RPMI7951 (cell line): Measurements from ENCODE around the gene CFAP58. TPM values are rescaled to one million over a fixed set of nuclear protein-coding genes. Genes with fewer than 3 reads are reported as not detected.

ENCODE experiments used
- DNase-seq: peaks from one replicate; pipeline ENCODE4 v3.0.0-alpha.2; 2012; ENCODE audit warnings: low read depth
- total RNA-seq: library from RNA; depleted of rRNA; stranded (reverse); fragments of >200 nt; shearing (Covaris generic); gene quantifications from 2 replicates; pipeline ENCODE4 v1.2.3, GENCODE V29; 2014; rRNA removed

The CFAP58 gene, protein sequence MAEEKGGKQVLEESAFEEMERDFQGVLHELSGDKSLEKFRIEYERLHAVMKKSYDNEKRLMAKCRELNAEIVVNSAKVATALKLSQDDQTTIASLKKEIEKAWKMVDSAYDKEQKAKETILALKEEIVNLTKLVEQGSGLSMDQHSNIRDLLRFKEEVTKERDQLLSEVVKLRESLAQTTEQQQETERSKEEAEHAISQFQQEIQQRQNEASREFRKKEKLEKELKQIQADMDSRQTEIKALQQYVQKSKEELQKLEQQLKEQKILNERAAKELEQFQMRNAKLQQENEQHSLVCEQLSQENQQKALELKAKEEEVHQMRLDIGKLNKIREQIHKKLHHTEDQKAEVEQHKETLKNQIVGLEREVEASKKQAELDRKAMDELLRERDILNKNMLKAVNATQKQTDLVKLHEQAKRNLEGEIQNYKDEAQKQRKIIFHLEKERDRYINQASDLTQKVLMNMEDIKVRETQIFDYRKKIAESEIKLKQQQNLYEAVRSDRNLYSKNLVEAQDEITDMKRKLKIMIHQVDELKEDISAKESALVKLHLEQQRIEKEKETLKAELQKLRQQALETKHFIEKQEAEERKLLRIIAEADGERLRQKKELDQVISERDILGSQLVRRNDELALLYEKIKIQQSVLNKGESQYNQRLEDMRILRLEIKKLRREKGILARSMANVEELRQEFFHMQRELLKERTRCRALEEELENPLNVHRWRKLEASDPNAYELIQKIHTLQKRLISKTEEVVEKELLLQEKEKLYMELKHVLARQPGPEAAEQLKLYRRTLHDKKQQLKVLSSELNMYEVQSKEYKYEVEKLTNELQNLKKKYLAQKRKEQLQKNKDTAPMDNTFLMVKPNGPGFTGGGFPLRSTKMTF
- 0.48 and 0.49 TPM in 2 replicates for total RNA-seq

DNA sequence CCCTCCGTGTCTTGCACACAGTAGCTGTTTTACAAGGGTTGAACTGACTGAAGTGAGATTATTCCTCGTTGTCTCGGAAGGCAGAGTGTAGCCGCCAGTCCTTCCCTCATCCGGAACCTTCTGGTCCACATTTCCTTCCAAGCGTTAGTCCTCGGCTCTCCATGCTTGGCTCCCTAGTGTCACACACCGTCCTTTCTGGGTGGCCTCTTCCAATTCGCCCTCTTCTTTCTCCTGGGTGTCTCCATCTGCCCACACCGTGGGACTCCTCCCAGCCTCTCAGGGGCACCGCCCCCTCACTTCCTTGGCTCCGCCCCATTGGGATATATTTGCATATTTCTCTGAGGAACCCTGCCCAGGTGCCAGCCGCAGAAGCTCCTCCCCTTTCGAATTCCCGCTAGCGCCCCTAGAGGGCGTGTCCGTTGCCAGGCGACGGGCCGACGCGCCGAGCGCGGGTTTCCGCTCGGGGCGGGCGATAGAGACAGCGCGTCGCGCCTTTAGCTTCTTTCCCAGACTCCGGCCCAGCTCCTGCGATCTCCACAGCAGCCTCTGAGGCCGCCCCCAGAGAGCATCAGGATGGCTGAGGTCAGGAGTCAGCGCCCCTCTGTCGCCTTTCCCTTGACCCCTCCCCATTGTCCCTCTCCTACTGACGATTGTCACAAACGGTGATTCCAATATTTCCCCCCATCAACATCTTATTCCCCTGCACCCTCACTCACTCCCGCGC lies at the start of gene CFAP58:
Gene CFAP58 (plus strand): TSS at position 509 of the 724 bp plus-strand sequence. CDS start 65 bp downstream, at position 574.
- DNase-seq, result peak; percentile 85

DNA sequence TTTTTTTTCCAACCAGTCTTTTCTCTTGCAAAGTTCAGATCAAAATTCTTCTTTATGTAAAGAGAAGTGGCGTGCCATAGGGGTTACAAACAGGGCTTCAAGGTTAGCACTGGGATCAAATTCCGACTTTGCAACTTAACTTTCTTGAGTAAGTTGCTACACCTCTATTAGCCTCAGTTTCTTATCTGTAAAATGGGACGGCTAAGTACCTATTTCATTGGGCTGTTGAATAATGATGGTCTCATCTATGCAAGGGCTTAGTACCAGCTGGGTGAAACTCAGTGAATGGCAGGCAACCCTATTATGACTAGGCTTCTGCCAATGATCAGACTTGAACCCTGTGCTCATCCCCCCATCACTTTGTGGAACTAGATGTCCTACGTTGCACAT lies 49.3 kb upstream of the CFAP58 start:
- DNase-seq, result no peak

DNA sequence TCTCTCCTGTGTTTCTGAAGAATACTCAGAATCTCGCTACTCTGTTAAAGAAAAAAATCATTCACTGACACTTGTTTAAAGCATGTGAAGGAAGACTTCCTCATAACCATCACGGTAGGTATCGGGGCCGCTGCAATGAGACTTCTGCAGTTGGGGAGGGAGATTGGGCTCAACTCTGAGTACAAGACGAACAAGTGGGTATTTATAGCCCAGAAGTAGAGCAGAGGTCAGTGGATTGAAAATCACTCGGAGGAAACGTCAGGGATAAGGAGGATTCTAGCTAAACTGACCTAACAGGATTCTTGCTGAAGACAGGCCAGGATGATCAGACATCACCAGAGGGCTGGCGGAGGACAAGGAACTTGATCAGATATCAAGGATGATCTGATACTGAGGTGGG lies 48.7 kb upstream of the CFAP58 start:
- no peak for DNase-seq

DNA sequence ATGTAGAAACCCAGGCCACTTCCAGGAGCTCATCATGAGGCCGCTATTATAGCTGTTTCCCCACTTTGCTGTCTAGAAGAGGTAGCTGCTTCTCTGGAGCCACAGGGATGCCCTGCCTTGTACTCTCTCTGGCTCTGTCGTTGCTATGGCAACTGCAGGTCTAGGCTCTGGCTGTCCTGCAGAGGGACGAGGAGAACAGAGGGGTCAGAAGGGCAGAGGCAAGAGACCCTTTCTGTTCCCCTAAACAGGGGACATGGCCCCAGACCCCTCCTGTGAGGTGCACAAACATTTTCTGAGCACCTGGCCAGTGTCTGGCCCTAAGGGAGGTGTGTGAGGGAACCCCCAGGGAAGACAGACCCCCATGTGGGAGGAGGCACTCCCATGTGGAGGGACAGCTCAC lies 46.7 kb upstream of the CFAP58 start:
- DNase-seq, result no peak

DNA sequence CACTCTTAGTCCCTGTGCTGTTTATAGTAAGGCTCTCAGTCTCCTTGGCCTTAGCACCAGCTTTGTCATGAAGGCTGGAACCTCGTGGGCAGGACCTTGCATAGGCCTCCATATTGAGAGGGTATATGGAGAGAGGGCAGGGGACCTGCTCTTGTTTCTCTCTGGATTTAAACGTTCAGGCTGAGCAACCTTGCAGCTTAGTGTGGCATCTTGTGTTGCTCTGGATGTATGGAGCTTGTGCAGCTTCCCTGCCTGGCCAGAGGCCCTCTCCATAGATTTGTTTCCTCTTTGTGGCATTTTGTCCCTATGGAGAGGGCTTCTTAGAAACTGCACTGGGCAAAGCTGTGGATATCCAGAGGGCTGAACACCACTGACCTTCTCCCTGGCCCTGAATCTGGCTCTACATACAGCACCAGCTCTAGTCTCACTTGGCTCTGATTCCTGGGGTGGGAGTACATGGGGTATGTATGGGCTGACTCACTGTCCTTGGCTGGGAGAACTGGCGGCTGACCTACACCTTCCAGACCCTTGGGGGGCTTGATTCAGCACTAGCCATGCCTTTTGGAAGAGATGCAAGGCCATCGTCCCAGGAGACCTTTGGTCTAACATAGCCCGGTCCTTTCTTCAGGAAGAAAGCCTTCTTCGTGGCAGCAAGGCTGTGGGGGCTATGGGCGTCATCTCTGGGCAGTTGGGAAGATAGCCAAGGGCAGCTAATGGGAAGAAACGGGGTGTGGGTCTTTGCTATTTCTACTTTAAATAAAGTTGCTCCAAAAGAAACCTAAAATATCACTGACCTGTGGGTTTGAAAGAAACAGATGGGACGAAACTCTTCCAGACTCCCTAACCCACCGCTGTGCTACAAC lies 45.8 kb upstream of the CFAP58 start:
- no peak for DNase-seq

DNA sequence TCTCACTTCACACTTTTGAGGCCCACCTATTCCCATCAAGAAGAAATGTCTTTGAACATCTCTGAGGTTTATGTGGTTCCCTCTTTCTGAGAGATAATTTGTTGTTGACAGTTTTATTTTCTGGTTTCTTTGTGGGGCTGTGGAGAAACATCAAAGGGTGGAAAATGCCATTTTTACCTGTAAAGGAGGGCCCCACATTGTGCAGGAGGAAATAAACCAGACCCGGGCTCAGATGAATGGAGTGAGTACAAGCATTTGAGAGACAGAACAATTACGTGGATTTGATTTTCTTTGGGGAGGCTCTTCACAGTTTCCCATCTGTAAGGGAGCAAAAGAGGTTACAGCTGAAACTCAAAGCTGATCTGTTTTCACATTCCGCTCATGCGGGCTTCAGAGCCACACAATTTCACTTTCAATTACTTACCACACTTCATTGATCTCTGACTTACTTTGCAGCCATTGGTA lies 45.2 kb upstream of the CFAP58 start:
- no peak for DNase-seq

DNA sequence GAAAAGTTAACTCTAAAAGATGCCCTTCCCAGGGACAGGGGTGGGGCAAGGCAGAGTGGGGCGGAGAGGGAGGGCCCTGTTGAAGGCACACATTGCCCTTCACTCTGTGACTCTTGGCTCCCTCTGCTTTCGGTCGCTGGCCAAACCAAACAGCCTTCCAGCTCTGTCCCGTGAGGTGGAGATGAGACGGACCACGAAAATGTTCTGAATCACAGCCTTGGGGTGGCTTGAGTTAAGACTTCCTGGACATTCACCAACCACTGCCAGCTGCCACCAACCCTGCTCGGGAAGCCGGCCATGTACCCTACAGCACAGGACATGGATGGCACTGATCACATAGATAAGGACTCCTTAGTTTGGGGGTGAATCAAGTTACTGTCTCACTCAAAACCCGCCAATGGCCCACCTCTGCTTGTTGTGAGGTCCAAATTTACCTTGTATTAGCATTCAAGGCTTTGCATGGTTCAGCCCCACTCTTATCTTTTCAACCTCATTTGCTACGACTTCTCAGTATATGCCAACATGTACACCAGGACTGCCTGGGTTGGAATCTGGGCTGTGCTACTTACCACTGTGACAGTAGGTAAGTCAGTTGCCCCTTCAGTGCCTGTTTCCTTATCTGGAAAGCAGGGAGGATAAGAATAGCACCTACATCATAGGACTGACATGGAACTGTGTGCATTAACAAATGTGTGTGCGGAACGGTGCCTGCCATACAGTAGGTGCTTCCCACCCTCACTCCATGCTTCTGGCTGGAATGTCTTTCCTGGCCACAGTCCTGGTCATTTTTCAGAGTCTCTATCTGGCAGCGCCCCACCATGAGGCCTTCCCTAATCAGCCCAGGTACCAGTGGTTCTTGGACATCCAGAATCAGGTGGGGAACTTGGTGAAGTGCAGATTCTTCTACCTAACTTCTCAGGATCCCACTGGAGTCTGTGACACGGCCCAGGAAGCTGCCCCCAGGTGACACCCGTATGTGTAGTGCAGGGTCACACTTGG lies 43.4 kb upstream of the CFAP58 start:
- peak; percentile 91 for DNase-seq

DNA sequence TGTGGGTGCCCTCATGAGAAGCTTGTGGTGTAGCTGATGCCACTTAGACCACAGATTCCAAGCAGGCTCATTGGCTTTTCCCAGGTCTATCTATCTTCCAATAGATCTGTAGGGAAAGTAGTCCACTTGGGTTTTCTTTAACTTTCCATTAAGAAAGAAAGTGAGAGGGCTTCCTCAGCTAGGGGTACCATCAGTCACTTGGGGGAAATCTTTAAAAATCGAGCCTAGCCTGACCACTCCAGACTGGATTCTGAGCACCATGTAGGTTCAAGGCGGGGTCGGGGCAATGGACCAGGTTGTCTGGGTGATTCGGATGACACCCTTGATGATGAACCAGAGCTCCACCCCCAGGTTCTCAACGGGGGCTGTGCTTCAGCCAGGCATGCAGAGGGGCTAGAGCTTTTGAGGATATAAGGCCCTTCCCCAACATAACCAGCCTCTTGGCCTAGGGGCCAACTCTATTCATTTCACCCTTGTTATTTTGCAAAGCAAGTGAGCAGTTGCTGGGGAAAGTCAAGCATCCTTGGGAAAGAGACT lies 42.4 kb upstream of the CFAP58 start:
- no peak for DNase-seq

DNA sequence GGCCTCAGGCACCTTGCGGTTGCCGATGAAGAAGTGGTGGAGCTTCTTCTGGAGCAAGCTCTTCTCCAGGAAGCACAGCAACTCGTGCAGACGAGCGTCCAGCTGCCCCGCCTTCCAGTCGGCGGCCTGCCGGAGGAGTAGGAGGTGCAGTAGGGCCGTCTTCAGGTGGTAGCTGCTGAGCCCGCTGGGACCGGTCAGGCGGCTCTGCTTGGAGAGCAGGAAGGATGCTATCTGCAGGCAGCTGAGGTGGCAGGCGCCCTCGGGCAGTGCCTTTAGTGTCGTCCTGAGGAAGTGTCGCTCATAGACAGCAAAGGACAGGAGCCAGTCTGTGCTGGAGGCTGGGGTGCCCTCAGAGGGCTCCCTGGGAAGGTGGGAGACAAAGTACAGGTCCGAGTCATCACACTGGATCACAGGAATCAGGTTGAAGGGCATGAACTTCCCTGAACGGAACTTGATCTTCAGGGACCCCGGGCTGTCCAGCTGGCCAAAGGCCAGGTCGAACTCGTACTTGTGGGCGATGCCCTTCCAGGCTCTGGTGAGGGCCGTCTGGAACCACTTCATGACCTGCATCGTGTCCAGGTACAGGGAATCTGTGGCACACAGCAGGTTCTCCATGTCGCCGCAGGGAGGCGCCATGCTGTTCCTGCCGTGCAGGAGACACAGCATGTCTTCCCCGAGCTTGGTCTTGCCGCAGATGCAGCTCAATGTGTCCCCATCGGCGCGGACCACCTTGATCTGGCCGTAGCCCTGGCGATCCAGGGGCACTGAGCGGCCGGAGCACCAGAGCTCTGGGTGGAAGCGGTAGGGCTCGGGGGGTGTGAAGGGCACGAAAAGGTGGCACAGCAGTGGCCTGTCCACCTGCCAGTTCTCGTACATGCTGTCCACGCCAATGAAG lies 38.8 kb upstream of the CFAP58 start:
- DNase-seq, result no peak

DNA sequence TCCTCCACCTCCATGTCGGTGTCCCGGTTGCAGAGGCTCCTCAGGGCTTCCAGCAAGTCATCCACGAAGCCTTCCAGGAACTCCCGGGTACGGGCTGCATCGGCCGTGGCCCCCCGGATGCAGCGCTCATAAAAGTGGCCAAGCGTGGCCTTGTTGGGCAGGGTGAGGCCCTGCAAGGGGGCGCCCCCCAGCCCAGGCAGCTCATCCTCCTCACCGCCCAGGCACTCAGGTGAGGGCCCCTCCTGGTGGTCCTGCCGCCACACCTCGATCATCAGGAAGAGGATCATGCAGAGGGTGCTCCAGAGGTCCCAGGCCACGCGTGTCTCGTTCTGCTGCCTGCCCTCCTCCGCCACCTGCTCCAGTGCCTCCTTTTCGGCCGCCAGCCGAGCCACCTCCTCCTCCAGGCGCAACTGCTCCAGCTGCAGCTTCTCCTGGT lies 38.1 kb upstream of the CFAP58 start:
- DNase-seq, result no peak

DNA sequence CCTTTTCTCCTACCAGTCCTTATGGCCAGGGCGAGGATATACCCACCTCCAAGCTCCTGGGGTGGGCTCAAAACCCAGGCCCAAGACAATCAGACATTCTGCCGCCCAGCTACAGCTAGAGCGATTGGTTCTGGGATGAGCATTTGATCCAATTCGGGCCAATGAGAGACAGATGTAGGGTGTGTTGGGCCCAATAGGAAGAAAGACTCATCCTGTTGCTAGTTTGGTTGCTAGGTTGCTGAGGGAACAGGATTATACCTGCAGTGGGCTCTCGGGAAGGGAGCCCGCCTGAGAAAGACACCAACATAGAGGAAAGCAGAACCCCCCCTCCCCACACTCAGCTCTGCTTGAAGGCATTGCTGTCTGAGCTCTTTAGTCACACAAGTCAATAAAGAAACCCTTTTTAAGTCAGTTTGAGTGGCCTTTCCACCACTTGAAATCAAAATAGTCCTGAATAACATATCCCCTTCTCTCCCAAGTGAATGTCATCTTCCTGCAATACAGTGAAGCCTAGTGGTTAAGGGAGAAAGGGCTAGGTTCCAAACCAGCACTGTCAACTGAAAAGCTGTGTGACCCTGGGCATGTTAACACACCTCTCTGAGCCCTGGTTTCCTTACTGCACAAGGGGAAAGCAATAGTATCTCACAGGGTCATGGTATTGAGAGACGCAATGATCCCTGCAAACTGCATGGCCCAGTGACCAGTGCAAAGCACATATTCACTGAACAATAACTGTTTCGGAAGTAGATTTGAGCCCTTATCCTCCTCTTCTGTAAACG lies 37.1 kb upstream of the CFAP58 start:
- DNase-seq, result no peak

DNA sequence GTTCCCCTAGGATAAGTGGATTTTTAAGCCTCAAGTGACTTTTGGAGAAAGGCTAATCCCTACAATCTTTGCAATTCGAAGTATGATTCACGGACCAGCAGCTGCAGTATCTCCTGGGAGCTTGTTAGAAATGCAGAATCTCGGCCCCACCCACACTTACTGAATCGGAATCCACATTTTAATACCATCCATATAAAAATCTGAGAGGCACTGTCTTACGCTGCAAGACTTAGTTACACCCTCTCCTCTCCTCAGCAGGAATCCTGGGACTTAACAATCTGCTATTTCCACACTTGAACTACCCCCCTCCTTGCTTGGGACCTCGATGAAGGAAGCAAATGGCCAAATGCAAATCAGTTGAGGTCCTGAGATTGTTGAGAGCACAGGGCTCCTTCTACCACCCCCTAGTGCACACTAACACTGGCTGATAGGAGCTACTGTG lies 36.3 kb upstream of the CFAP58 start:
- DNase-seq, result no peak

DNA sequence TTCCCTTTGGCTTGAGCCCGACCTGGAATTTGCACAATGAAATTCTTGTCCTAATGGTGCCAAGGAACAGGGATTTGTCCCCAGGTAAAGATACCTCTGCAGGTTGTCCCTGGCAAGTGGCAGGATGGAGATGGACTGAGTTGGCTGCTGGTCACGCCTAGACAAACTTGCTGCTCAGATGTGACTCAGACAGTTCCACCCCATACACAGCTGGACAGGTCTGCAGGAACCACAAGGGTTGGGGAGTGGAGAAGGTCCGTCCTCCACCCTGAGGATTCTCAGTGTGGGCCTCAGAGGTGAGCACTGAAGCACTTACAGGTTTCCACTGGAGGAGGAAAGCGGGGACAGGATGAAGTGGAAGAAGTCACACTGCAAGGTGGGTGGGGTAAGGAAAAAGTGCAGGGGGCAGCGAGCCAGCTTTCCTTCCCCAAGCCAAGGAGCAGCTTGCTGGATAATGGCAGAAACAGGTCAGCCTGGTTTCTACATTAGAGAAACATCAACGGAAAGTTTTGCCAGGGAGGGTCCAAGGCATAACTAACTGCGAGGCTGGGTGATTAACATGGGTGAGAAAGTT lies 35.8 kb upstream of the CFAP58 start:
- DNase-seq, result no peak

DNA sequence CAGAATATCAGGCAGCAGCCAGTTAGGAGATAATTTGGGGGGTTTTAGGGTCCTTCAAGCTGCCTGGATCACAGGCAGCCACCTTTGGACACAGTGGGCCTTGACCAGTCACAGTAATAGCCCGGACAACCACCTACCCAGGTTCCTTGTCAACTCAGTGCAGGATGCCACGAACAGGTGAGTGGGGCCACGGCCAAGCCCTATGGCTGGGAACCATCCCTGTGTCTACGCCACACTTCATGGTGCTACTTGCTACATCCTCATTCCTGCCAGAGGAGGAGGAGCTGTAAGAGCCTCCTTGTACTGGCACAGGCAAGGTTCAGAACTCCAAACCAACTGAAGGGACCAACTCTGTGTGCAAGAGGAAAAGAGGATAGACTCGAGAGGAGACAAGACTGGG lies 35.3 kb upstream of the CFAP58 start:
- no peak for DNase-seq

DNA sequence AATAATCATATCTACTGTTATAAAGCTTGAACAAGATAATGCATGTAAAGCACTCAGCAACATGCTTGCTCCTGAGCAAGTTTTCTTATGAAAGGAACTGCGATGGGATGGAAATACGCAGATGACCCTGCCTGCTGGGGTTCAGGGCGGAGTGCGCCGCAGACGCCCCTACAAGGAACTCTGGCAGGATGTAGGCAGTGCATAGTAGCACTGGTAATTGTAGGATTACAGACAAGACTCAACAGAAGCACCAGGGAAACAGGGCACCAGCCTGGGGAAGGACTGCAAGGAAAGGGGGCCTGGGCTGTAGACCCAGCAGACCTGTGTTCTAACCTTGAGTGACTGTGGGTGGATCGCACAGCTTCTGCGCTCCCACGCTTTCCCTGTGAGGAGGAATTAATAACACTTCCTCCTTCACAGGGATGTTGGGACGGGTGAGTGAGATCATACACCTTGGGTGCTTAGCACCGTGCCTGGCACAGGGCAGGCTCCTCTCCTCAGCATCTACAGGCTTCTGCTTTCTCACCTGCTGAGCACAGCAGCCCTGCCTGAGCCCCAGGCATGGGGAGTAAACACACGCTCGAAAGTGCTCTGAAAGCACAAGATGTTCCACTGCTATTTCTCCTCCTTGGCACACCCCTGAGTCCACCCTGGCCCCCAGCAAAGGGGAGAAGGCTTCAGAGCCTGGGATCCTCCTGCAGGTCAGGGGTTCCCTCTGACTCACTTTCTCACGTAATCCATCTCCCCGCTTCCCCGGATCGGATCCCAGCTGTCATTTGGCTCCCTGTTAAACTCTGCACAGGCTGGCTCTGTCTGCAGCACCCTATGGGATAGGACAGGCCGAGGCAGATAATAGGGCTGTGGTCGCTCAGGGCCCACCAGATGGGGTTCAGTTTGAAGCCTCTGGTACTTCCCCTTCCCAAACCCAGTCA lies 34.6 kb upstream of the CFAP58 start:
- no peak for DNase-seq

DNA sequence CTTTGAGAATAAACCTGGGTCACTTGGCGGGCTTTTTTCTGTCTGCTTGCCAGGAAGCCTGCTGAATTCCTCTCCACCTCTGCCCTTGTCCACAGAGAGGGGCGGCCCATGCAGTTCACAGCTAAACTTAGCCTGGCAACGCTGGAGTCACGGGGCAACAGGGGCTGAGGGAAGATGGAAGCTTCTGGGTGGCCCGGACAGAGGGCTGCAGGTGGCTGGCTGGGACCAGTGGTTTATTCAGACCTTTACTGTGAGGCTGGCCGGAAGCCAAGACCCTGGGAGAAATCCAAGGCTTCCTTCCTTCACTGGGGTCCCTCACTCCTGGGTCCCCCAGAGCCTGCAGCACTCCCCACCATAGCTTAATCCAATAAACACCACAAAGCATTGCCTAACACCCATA lies 32.4 kb upstream of the CFAP58 start:
- no peak for DNase-seq
